ENCODE data around the gene TMEM204. TPM values are rescaled to one million over a fixed set of nuclear protein-coding genes. Genes with fewer than 3 reads are reported as not detected.

The TMEM204 gene
- polyA plus RNA-seq, 2 of the 4 experiments (the other 2 are of a cell fraction) = not detected

DNA sequence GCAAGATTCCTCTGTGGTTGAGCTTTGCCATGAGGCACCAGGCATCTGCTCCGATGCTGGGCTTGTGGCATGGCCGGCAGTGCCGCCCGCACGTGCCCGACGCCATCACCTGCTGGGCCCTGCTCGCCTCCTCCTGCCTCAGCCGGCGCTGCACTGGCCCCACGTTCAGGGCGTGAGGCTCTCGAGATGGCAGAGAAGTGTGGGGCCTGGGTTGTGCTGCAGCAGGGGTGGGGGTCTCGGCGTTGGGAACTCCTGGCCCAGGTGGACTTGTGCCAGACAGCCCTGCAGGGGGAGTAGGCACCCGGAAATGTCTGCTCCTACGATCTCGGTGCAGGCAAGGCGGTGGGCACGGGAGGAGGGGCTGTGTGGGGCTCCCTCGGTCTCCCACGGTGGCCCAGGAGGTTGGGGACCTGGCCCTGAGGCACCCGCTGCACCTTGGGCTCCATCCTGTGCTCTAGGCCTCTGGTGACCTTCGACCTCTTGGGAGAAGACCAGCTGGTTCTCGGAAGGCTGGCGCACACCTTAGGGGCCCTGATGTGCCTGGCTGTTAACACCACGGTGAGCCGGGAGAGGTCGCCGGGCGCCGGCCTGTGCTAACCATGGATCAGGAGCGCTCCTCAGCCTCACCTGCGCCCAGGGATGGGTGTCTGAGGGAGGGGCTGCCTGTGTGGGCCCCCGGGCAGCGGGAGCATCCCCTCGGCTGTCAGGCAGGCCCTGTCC lies 26.8 kb upstream of the TMEM204 start (continued):
- TF ChIP-seq HMGXB4 (CRISPR knock-in tag; IDR thresholded peaks at IDR 0.05; ENCODE audit: borderline replicate concordance) = no peak
- no peak for TF ChIP-seq KDM1A (IDR thresholded peaks at IDR 0.05; ENCODE audit: low read depth)
- TF ChIP-seq TP53 (CRISPR knock-in tag; IDR thresholded peaks at IDR 0.05) = no peak

DNA sequence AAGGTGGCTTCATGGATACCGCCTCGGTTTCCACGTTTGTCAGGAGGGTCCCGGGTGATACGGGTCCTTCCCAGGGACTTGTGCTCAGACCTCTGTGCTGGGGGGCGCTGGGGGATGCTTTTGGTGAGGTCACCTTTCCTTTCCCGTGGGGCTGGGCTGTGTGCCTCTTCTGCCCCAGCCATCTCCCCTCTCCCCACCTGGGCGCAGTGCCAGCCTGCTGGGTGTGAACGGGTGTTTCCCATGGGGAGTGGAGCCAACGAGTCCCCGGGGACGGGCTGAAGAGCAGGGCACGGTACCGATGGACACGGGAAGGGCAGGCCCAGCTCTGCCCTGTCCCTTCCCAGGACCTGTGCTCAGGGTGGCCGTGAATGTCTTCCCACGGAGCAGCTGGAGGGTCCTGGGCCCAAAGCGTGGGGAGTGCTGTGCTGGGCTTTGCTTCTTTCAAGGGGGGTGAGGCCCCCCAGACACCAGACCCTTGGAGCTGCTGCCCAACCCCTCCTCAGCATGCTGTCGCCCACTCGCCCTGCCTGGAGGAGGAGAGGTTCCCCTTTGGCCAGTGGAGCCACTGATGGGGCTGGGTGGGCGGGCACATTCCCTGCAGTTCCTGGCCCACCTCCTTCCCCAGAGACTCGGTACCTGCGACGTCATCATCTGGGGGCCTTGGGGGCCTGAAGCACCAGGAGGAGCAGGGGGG lies 24.8 kb upstream of the TMEM204 start:
- Histone ChIP-seq H3K27ac (no peak overlapping the region), H3K4me2 (no peak overlapping the region), H3K4me3 (no peak overlapping the region), H3K4me1 (no peaks in the 10 kb centered on the region), H3K9me3 (no peaks in the 10 kb centered on the region)
- WGBS (ENCODE audit: missing lambda C conversion rate) = 86% methylated on average over 16 of the region's 24 CpGs
- ChIA-PET CTCF (interaction anchor here (1.2 kb wide), 1 partner anchor 10 kb away, joined by 4 read pairs; no protein-coding TSS in a partner anchor), POLR2A (no interaction called here)
- DNase-seq (ENCODE audit: low read depth in 1 of 2, low spot score in 1 of 2) = no peak
- ATAC-seq = no peak
- no peak for FAIRE-seq
- TF ChIP-seq ZSCAN20 (CRISPR knock-in tag; IDR thresholded peaks at IDR 0.05) (no peak), HOXB5 (CRISPR knock-in tag; IDR thresholded peaks at IDR 0.05) (no peak), RARB (CRISPR knock-in tag; IDR thresholded peaks at IDR 0.05) (no peak), GATA3 (IDR thresholded peaks at IDR 0.05; ENCODE audit: borderline replicate concordance) (no peak), JUNB (IDR thresholded peaks at IDR 0.05) (no peak), CTCF (IDR thresholded peaks at IDR 0.05) (no peak), MAFK (IDR thresholded peaks at IDR 0.05; ENCODE audit: partially characterized antibody) (no peak), ZNF302 (CRISPR knock-in tag; IDR thresholded peaks at IDR 0.05) (no peak), NR3C1 (IDR thresholded peaks at IDR 0.05) (no peak), MAZ (IDR thresholded peaks at IDR 0.05; ENCODE audit: borderline replicate concordance, low read depth, low read length) (no peak), RFX5 (IDR thresholded peaks at IDR 0.05) (no peak), ESRRA (IDR thresholded peaks at IDR 0.05; ENCODE audit: borderline replicate concordance, low read length) (no peak), SREBF2 (IDR thresholded peaks at IDR 0.05) (no peak)
- TF ChIP-seq, protein P1, sequence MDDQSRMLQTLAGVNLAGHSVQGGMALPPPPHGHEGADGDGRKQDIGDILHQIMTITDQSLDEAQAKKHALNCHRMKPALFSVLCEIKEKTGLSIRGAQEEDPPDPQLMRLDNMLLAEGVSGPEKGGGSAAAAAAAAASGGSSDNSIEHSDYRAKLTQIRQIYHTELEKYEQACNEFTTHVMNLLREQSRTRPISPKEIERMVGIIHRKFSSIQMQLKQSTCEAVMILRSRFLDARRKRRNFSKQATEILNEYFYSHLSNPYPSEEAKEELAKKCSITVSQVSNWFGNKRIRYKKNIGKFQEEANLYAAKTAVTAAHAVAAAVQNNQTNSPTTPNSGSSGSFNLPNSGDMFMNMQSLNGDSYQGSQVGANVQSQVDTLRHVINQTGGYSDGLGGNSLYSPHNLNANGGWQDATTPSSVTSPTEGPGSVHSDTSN (IDR thresholded peaks at IDR 0.05) = no peak

- Histone ChIP-seq H3K4me1 (no peaks in the 10 kb centered on the region), H3K27ac (no peak overlapping the region), H3K4me2 (no peak overlapping the region), H3K4me3 (no peak overlapping the region), H3K9me3 (peaks cover 8% of the 10 kb centered on the region)
- ChIA-PET CTCF (interaction anchor here (1.2 kb wide), 1 partner anchor 10 kb away, joined by 4 read pairs; no protein-coding TSS in a partner anchor), POLR2A (no interaction called here)
- ATAC-seq = no peak
- no peak for FAIRE-seq
- whole genome bisulfite sequencing (ENCODE audit: missing lambda C conversion rate) = 92% methylated on average over 20 of the region's 44 CpGs
- DNase-seq (ENCODE audit: low read depth in 1 of 2, low spot score in 1 of 2) = no peak
- no peak for TF ChIP-seq ELK1 (IDR thresholded peaks at IDR 0.05; ENCODE audit: low read depth, low read length)
- no peak for TF ChIP-seq ZFP36 (IDR thresholded peaks at IDR 0.05; ENCODE audit: borderline replicate concordance, partially characterized antibody)
- no peak for TF ChIP-seq CHD4 (IDR thresholded peaks at IDR 0.05; ENCODE audit: borderline replicate concordance)
- no peak for TF ChIP-seq TFCP2L1 (CRISPR knock-in tag; IDR thresholded peaks at IDR 0.05)
- TF ChIP-seq RCOR1 (IDR thresholded peaks at IDR 0.05; ENCODE audit: low read depth, low read length) = no peak
- TF ChIP-seq, protein P2, sequence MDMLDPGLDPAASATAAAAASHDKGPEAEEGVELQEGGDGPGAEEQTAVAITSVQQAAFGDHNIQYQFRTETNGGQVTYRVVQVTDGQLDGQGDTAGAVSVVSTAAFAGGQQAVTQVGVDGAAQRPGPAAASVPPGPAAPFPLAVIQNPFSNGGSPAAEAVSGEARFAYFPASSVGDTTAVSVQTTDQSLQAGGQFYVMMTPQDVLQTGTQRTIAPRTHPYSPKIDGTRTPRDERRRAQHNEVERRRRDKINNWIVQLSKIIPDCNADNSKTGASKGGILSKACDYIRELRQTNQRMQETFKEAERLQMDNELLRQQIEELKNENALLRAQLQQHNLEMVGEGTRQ (IDR thresholded peaks at IDR 0.05) = no peak
- no peak for TF ChIP-seq HOXA7 (CRISPR knock-in tag; IDR thresholded peaks at IDR 0.05)
- TF ChIP-seq CEBPB (IDR thresholded peaks at IDR 0.05) = no peak
- TF ChIP-seq POLR2AphosphoS2 (conservative IDR thresholded peaks at IDR 0.05; ENCODE audit: low read length) = no peak
- no peak for TF ChIP-seq EHMT2 (IDR thresholded peaks at IDR 0.05; ENCODE audit: low read depth)
- TF ChIP-seq ZSCAN20 (CRISPR knock-in tag; IDR thresholded peaks at IDR 0.05) = no peak
Measured at GRCh38 chr16:1509307-1510221, 23.9 kb upstream of the TMEM204 start.
